HepG2 (cell line): ENCODE measurements around the gene HNRNPA2B1. TPM values are rescaled to one million over a fixed set of nuclear protein-coding genes. Genes with fewer than 3 reads are reported as not detected.

ENCODE experiments used
- ATAC-seq: fragments of 200-7000 bp; cut with Tn5 transposase; 3 replicates; pipeline ENCODE4 v1.9.1; 2020; ENCODE audit warnings: mild to moderate bottlenecking, moderate library complexity
- BruUV-seq: library from RNA; stranded (reverse); fragments of 400-500 nt; replicated peaks from 2 replicates; lab custom pipeline; 2021; lab: Mats Ljungman, UMichigan
- CTCF ChIA-PET: fragments of 300-600 bp; formaldehyde crosslinking; extraction: SDS; loops from one replicate; lab custom pipeline; 2021; ENCODE audit warnings: low total read pairs, inconsistent platforms, low intra/inter-chr PET ratio; lab: Yijun Ruan, JAX
- POLR2A ChIA-PET: fragments of 350-600 bp; sonication (Branson Sonifier 250); formaldehyde crosslinking; loops from one replicate; lab custom pipeline; 2020; ENCODE audit warnings: antibody characterized with exemption, inconsistent platforms; lab: Yijun Ruan, JAX
- DNase-seq: peaks from one replicate; pipeline ENCODE4 v3.0.0-alpha.2; 2015; ENCODE audit warnings: low spot score
- FAIRE-seq: peaks from 3 replicates; lab custom pipeline; 2011; peaks lifted over from hg19 to GRCh38; lab: Jason Lieb, UNC
- H2AFZ ChIP-seq: one replicate; pipeline ENCODE4 v1.6.1; 2011; ENCODE audit warnings: low read length, inconsistent platforms
- H3K27ac ChIP-seq: fragments of 300-600 bp; 3 replicates; pipeline ENCODE4 v1.8.0; 2011; ENCODE audit warnings: mixed run types, mild to moderate bottlenecking, mixed read lengths, low read length, inconsistent platforms; ENCODE audit not compliant: insufficient read depth; ENCODE audit errors: extremely low read length
- H3K27me3 ChIP-seq, 2 experiments: fragments of 200-600 bp in 1 of 2; 2 replicates in 1 of 2; 3 replicates in 1 of 2; pipeline versions ENCODE4 v1.6.0 to v1.8.0; 2011; ENCODE audit warnings: low read length in 2 of 2, mild to moderate bottlenecking in 2 of 2, moderate library complexity in 2 of 2, inconsistent platforms in 1 of 2; ENCODE audit not compliant: insufficient read depth in 2 of 2, control insufficient read depth in 1 of 2
- H3K36me3 ChIP-seq, 2 experiments: fragments of 200-600 bp in 1 of 2; replicated peaks in 1 of 2; 2 replicates in 1 of 2; 3 replicates in 1 of 2; pipeline versions ENCODE4 v1.5.1 to v1.8.0; 2011; ENCODE audit warnings: low read length in 2 of 2, inconsistent platforms in 1 of 2; ENCODE audit not compliant: insufficient read depth in 2 of 2, control insufficient read depth in 1 of 2
- H3K4me1 ChIP-seq: 2 replicates; pipeline ENCODE4 v1.5.1; 2012; ENCODE audit warnings: low read length, inconsistent platforms; ENCODE audit not compliant: insufficient read depth
- H3K4me2 ChIP-seq: 2 replicates; pipeline ENCODE4 v1.6.0; 2011; ENCODE audit warnings: low read depth, low read length, inconsistent platforms
- H3K4me3 ChIP-seq, 3 experiments: fragments of 200-600 bp in 1 of 3; sonication (generic), shearing (Covaris generic) in 1 of 3; replicated peaks in 1 of 3; 2 replicates each; pipeline ENCODE4 v1.5.1; 2011 to 2016; ENCODE audit warnings: low read length in 3 of 3, inconsistent platforms in 2 of 3, low read depth in 2 of 3, mild to moderate bottlenecking in 2 of 3, control low read depth in 1 of 3, mixed read lengths in 1 of 3; ENCODE audit not compliant: insufficient read depth in 1 of 3
- H3K79me2 ChIP-seq: one replicate; pipeline ENCODE4 v1.6.1; 2011; ENCODE audit warnings: low read length, inconsistent platforms; ENCODE audit not compliant: insufficient read depth
- H3K9ac ChIP-seq: 2 replicates; pipeline ENCODE4 v1.6.0; 2011; ENCODE audit warnings: mild to moderate bottlenecking, low read depth, low read length, inconsistent platforms; ENCODE audit not compliant: insufficient read depth
- H3K9me3 ChIP-seq: 2 replicates; pipeline ENCODE4 v1.5.1; 2012; ENCODE audit warnings: mild to moderate bottlenecking, low read length
- H4K20me1 ChIP-seq: 2 replicates; pipeline ENCODE4 v1.6.0; 2011; ENCODE audit warnings: inconsistent platforms, mild to moderate bottlenecking, low read length, moderate library complexity; ENCODE audit not compliant: insufficient read depth
- DNMT3B ChIP-seq: conservative IDR thresholded peaks from 2 replicates; pipeline ENCODE4 v1.6.1; 2016; ENCODE audit warnings: missing biosample characterization, control low read depth
- ESRRA ChIP-seq: sonication (generic); formaldehyde crosslinking; IDR thresholded peaks from 2 replicates; pipeline ENCODE4 v1.5.1; 2020; ENCODE audit warnings: mild to moderate bottlenecking, low read depth, missing genetic modification reagents
- HIC2 ChIP-seq: sonication (generic); formaldehyde crosslinking; IDR thresholded peaks from 2 replicates; pipeline ENCODE4 v1.9.0; 2022; ENCODE audit warnings: low read depth, missing genetic modification reagents
- HOXD1 ChIP-seq: sonication (generic); formaldehyde crosslinking; IDR thresholded peaks from 2 replicates; pipeline ENCODE4 v1.5.0; 2020; ENCODE audit warnings: missing genetic modification reagents
- JARID2 ChIP-seq: sonication (generic); formaldehyde crosslinking; IDR thresholded peaks from 2 replicates; pipeline ENCODE4 v1.8.1; 2023; ENCODE audit warnings: missing genetic modification reagents, inconsistent platforms; ENCODE audit not compliant: insufficient replicate concordance
- MBD4 ChIP-seq: IDR thresholded peaks from 2 replicates; pipeline ENCODE4 v1.6.1; 2012; ENCODE audit warnings: low read length, inconsistent platforms, borderline replicate concordance
- NCOA2 ChIP-seq: sonication (generic); formaldehyde crosslinking; IDR thresholded peaks from 2 replicates; pipeline ENCODE4 v1.8.0; 2022; ENCODE audit warnings: inconsistent platforms
- NFIC ChIP-seq: IDR thresholded peaks from 2 replicates; pipeline ENCODE4 v1.6.1; 2012; ENCODE audit warnings: mild to moderate bottlenecking, low read length, inconsistent platforms
- PAF1 ChIP-seq: IDR thresholded peaks from 2 replicates; pipeline ENCODE4 v1.6.1; 2016; ENCODE audit warnings: missing genetic modification reagents, missing compliant biosample characterization
- POLR2A ChIP-seq, 2 experiments: IDR thresholded peaks; 2 replicates each; pipeline ENCODE4 v1.6.1; 2011; ENCODE audit warnings: low read depth in 2 of 2, low read length in 2 of 2, mild to moderate bottlenecking in 1 of 2, moderate library complexity in 1 of 2; ENCODE audit not compliant: insufficient read depth in 1 of 2
- POLR2AphosphoS2 ChIP-seq: IDR thresholded peaks from 2 replicates; pipeline ENCODE4 v1.6.1; 2011; ENCODE audit warnings: low read depth, low read length, improper control_type of control experiment
- POLR2G ChIP-seq: fragments of 200-400 bp; formaldehyde crosslinking; IDR thresholded peaks from 2 replicates; pipeline ENCODE4 v1.6.1; 2018; ENCODE audit warnings: mild to moderate bottlenecking, low read depth, low read length, moderate library complexity
- RBFOX2 ChIP-seq: fragments of 200-400 bp; formaldehyde crosslinking; IDR thresholded peaks from 2 replicates; pipeline ENCODE4 v1.6.1; 2017; ENCODE audit warnings: low read depth, mild to moderate bottlenecking, low read length
- RBM22 ChIP-seq: fragments of 200-400 bp; formaldehyde crosslinking; optimal IDR thresholded peaks from 2 replicates; pipeline ENCODE3; 2017; ENCODE audit warnings: mild to moderate bottlenecking, low read length, moderate library complexity
- RNF2 ChIP-seq: fragments of 450-650 bp; conservative IDR thresholded peaks from 2 replicates; pipeline ENCODE4 v1.6.1; 2016; ENCODE audit warnings: low read depth
- ZNF143 ChIP-seq: sonication (generic); formaldehyde crosslinking; IDR thresholded peaks from 2 replicates; pipeline ENCODE4 v1.4.0; 2020; ENCODE audit warnings: missing genetic modification reagents
- ZNF253 ChIP-seq: sonication (generic); formaldehyde crosslinking; IDR thresholded peaks from 2 replicates; pipeline ENCODE4 v1.8.0; 2022; ENCODE audit warnings: mild to moderate bottlenecking, missing genetic modification reagents, borderline replicate concordance
- ZNF558 ChIP-seq: sonication (generic); formaldehyde crosslinking; IDR thresholded peaks from 2 replicates; pipeline ENCODE4 v1.9.0; 2022; ENCODE audit warnings: mild to moderate bottlenecking, missing genetic modification reagents, borderline replicate concordance
- ZNF562 ChIP-seq: sonication (generic); formaldehyde crosslinking; IDR thresholded peaks from 2 replicates; pipeline ENCODE4 v1.8.0; 2022; ENCODE audit warnings: missing genetic modification reagents, borderline replicate concordance
- WGBS: methylation state at CpG from one replicate; pipeline ENCODE4 v1.1.6; 2017; ENCODE audit warnings: low lambda C conversion rate; 5-methylcytosine and 5-hydroxymethylcytosine counted together
- in situ Hi-C: cut with HindIII; loops from 2 replicates; pipeline ENCODE4 v1.10.0; 2017; ENCODE audit warnings: low pct_unique_long_range_greater_than_20kb; ENCODE audit not compliant: extremely low pct_ligation_motif_present
- intact Hi-C: fragments of 100-400 bp; cut with micrococcal nuclease; formaldehyde crosslinking; loops from one replicate; pipeline ENCODE4 v1.10.0; 2022; ENCODE audit not compliant: unreplicated experiment
- polyA plus RNA-seq, 8 experiments: library from polyadenylated mRNA; depleted of rRNA in 3 of 8; stranded (reverse) in 7 of 8; unstranded in 1 of 8; fragments of >200 nt; fragmentation: Illumina TruSeq in 4 of 8; extraction: Trizol in 4 of 8; gene quantifications; 2 replicates each; pipeline versions ENCODE4 v1.2.1 to v1.2.3, GENCODE V29; 2011 to 2016; ENCODE audit warnings: low read depth in 4 of 8, missing spikeins in 1 of 8, mixed read lengths in 1 of 8; ENCODE audit not compliant: insufficient read depth in 1 of 8
- total RNA-seq, 5 experiments: library from RNA; depleted of rRNA; stranded (reverse); fragments of >200 nt; fragmentation: Illumina TruSeq; extraction: Trizol; gene quantifications; 2 replicates each; pipeline ENCODE4 v1.2.3, GENCODE V29; 2016; ENCODE audit warnings: low read depth in 1 of 5

HNRNPA2B1 gene
- total and polyA plus RNA-seq, 2 of the 13 experiments (the other 11 are each of a cell fraction or from before 2014, with no cell fraction given), result 193 to 412 TPM

DNA sequence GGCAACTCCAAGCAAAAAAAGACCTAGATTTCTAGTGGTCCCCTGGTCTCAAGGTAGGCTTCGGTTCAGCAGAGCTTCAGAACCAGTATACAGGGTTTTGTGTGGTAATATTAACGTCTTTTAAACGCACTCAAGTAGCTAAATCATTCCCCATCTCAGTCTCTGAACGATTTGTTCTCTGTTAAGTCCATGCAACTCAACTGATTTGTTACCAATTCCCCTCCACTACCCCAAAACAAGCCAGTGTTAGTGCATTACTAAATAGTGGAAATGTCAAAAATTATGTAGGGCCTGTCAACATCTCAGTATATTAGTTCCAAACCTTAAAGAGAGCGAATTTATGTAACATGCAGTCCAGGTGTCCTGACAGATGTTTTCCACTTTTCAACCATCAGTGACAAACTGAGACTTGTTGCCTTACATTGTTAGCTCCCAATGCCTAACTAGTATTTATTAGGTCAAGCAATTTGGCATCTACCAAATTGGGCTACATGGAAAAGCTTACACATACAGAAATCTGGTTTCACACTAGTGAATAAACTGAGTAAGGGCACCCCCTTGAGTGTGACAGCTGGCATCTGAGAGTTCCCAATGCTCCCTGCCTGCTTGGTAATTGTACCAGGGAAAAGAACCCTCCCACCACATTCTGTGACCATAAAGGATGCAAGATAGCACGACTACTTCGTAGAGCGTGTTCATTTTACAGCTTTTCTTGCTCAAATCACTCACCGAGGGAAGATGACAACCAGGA, 12.2 kb downstream of the HNRNPA2B1 start:
- no peak overlapping the region for H2AFZ ChIP-seq
- H3K9ac ChIP-seq, result no peak overlapping the region
- H3K4me3 ChIP-seq, result no peak overlapping the region
- BruUV-seq, result no TSS peak
- no peak overlapping the region for H3K27ac ChIP-seq
- peaks cover 20% of the 10 kb centered on the region for H3K4me1 ChIP-seq
- no peaks in the 10 kb centered on the region for H3K27me3 ChIP-seq
- ATAC-seq, result peak; percentile 1
- ChIA-PET POLR2A (interaction anchor here (1.2 to 3.4 kb wide), 6 partner anchors 9 to 36 kb away, joined by 4 to 40 read pairs (median 10); partner anchors contain the start of genes CBX3, HNRNPA2B1 and NFE2L3), CTCF (no interaction called here)
- in situ Hi-C loops (loop anchor here (10.0 kb wide), 1 partner anchor 94 kb away; no protein-coding TSS in a partner anchor), intact Hi-C loops (no loop called here)
- H3K9me3 ChIP-seq, result no peaks in the 10 kb centered on the region
- 94% methylated on average over 9 of the region's 9 CpGs for WGBS
- peaks cover 69% of the 10 kb centered on the region for H4K20me1 ChIP-seq
- H3K36me3 ChIP-seq, result peaks cover 10 to 36% of the 10 kb centered on the region in 2 experiments
- no peak for DNase-seq
- H3K4me2 ChIP-seq, result no peak overlapping the region
- H3K79me2 ChIP-seq, result peaks cover 6% of the 10 kb centered on the region
- no peak for FAIRE-seq
- TF ChIP-seq MBD4, result peak; percentile 84
- TF ChIP-seq ZNF558, result no peak
- TF ChIP-seq RBM22, result peak; percentile 84
- no peak for TF ChIP-seq RNF2
- 0 out of 2 replicates have a peak, but pooled peaks have one; percentile 7 for TF ChIP-seq NCOA2
- peak; percentile 66; the same call in 1 of the 2 replicates for TF ChIP-seq RBFOX2
- TF ChIP-seq ZNF253 (CRISPR knock-in tag), result no peak
- TF ChIP-seq ESRRA (CRISPR knock-in tag), result no peak
- no peak for TF ChIP-seq HOXD1 (CRISPR knock-in tag)
- TF ChIP-seq JARID2 (CRISPR knock-in tag), result no peak
- TF ChIP-seq DNMT3B (CRISPR knock-in tag), result no peak
- TF ChIP-seq HIC2 (CRISPR knock-in tag), result no peak
- no peak for TF ChIP-seq ZNF143
- peak; percentile 95; the same call in 1 of the 2 replicates for TF ChIP-seq POLR2AphosphoS2
- TF ChIP-seq PAF1 (CRISPR knock-in tag), result peak; percentile 71
- TF ChIP-seq ZNF562 (CRISPR knock-in tag), result peak; percentile 25; the same call in 1 of the 2 replicates
- peak; percentile 24; the same call in 1 of the 2 replicates for TF ChIP-seq NFIC
- peak; percentile 37 to 49; a peak in 1 of 4 replicates for TF ChIP-seq POLR2A (IDR thresholded peaks at IDR 0.05; ENCODE audit: insufficient read depth in 1 of 2, low read depth in 2 of 2, low read length in 2 of 2)
- TF ChIP-seq POLR2G, result peak; percentile 66
